Activated CD8-positive, alpha-beta memory T cell treated with anti-CD3 and anti-CD28 coated beads for 1 hour (primary cell): ENCODE measurements around the gene DNPH1.

Experiments
- DNase-seq, 2 donors: peaks; one replicate each; pipeline ENCODE4 v3.0.0-alpha.2; 2020; ENCODE audit warnings: low read depth in 1 of 2; ENCODE audit errors: extremely low read depth in 1 of 2

The DNPH1 gene, protein sequence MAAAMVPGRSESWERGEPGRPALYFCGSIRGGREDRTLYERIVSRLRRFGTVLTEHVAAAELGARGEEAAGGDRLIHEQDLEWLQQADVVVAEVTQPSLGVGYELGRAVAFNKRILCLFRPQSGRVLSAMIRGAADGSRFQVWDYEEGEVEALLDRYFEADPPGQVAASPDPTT

DNA sequence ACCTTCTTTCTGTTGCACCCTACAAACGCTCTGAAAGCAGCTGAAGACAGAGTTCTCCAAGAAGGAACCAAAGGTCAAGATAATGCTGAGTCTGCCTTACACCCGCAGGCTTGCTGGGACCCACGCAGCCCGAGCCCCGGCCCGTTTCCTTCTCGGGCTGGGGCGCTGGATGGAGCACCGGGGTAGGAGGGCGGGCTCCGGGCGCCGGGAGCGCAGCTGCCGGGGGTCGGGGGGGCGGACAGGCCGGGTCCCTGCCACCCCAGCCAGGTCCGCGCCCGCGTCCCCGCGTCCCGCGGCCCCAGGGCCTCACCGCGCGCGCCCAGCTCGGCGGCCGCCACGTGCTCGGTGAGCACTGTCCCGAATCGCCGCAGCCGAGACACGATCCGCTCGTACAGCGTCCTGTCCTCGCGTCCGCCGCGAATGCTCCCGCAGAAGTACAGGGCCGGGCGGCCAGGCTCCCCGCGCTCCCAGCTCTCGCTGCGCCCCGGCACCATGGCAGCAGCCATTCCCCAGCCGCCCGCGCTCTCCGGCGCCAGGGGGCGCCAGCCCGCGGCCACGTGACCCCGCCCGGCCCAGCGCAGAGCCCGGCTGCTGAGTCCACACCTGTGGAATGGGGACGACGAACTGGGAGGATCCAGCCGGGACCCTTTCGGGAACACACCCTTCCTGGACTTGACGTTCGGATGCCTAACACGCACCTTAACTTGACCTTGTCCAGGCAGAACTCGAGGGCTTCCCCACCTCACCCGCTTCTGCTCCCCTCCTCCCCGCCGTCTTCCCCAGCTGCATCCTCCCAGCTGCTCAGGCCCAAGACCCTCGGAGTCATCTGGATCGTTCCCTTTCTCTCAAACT, at the start of gene DNPH1:
TSS of gene DNPH1 (minus strand) at position 531 of the 852 bp plus-strand sequence. CDS start at position 506, 25 bp downstream.
- DNase-seq, result peak in 1 of 2 donors; percentile 71

DNA sequence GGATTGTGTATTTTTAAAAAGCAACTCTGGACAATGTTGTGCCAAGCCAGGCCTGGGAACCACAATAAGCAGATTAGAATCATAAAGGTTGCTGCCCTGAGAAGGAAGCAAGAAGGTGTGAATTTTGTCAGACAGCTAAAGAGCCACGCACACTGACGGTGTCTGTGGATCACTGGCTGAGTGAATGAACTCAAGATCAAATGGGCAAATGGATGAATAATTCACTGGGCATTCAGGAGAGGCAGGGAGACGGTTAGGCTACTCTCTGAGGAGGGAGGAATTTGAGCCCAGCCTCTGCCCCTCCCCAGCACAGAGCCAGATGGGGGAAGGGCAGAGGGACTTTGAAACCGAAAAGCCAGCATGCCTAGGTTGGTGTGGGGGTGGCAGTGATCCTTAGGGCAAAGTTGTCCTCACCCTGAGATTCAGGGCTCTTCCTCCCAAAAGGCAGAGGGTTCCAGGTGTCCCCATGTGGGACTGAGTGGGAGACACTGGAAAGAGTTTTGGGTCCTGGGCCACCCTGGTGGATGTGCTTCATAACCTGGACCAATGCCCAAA, 49.3 kb upstream of the DNPH1 start:
- no peak for DNase-seq

DNA sequence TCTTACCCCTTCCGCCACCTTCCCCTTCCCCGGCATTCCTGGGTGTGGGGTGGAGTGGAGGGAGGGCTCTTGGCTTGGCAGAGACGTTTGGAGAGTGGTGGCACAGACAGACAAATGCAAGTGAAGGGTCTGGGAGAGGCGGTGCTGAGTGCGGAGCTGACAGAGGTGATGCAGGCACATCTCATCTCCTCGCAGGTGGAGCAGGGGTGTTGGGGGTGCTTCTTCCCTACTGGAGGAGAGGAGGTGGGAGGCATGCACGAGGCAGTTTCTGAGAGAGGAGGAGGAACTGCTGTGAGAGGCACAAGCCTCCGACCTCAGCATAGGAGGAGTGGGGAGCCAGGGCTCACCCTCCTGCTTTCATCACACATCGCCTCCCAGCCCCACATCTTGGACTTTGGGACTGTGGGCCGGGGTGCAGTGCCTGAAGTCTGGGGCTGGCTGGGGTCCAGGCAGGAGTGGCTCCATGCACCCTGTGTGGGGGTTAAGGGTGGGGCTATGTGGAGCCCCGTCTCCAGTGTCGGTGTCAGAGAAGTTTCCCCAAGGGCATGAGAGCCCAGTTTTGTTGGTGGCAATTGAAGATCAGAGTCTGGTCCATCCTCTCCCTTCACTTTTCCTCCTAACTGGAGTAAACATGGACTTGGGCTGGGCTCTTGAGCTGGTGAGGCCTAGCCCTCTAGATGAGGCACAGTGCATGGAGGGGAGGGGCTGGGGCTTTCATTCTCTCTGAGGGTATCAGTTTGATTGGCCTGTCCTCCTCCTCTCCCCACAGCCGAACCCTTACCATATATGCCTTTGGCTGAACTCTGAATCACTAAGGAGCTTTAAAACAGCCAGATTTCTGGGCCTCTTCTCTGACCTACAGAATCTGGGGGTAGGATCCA, 48.6 kb upstream of the DNPH1 start:
- no peak for DNase-seq

DNA sequence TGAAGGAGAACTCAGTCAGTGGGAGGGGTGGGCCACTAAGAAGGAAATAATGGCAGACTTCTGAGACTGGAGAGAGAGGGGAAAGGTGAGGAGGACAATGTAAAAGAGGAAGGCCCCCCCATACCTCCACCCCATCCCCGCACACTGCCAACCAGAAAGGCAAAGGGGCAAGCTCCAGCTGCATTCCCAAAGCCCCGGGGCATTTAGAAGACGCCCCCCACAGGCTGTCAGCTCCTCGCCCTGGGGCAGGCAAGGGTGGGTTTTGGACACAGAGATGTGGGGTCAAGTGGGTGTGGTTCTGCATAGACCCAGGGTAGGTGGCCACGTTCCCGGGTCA, 48.0 kb upstream of the DNPH1 start:
- DNase-seq, result no peak

DNA sequence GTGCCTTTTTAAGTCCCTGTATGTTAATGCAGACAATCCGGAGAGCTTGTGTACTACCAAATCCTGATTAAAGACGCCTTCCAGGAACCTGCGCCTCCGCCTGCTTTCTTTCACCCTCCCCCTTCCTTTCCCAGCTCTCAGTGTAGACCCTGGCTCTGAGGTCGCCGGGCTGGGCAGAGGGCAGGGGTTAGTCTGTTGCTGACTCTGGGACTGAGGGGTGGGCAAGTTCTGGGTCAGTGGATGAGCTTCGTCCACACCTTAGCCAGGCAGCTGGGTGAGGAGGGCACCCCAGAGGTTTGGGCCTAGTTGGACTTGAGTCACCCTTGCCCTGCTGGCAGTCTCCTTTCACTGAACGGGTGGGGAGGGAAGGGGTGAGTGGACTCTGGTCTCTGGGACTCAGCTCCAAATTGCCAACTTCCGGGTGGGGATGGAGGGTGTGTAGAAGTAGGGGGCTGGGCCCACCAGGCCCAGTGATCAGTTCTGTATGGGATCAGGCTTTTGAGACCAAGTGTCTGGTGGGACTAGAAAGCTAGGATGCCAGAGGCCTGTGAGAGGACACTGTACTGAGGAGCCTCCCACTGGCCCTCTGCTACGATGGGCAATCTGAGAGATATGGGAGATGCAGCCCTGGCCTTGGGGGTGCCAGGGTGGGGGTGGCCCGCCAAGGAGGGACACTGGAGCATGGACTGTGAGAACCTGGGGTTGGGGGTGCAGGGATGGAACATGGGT, 47.5 kb upstream of the DNPH1 start:
- no peak for DNase-seq

DNA sequence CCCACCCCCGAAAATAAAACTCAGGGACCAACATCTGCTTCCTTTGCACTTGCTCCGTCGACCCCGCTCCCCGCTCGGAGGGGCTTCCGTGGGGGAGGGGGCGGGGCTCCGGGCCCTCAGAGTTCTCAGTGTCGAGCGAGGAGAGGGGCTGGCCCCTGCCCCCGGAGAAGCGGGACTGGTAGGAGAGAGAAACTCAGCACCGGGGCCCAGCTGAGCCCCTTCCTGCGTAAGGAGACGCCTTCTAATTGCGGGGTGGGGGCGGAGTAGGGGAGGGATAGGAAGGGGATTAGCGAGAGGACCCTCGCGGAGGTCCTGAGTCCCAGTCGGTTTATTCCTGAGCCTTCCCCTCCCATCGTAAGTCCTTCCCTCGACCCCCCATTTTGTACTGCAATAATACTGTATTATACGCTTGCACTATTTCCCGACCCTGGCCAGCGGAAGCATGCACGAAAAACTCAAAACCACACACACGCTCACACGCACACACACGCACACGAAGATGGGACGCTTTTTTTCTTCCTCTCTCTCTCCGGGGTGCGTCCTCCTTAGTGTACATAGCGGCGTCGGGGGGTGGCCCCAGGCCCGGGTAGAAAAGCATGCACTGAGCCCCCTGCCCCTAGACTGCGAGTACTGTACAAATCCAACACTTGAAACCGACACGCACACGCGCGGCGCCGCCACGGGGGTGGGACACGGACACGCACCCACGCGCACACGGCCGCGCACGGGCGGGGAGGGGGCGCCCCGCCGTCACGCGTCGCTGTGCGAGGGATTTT, 46.7 kb upstream of the DNPH1 start:
- DNase-seq, result no peak

DNA sequence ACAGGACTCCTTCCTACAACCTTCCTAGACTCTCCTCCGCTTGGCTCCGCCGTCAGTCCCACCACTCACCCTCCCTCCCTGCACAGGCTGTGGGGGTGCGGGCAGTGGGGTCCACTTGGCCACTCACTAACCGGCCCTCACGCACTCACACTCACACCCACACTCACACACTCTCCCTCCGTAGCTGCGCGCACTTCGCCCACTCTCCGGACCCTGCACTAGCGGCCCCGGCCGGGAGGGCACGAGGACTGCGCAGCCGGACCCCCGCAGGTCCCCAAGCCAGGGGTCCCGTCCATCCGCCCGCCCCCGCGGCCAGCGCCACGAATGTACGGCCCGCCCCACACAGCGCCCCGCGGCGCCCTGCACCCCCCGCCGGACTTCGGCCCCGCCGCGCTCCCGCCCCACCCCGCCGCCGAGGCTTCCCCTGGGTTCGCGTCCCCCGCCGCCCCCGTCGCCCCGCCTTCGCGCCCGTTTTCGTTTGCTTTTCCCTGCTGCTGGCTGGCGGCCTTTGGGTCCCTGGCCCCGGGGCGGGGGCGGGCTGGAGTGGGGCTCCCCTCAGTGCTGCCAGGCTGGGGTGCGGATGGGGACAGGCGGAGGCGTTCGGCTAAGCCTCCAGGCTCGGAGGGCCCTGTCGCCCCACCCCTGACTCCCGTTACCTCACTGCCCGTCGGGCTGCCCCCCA, 45.8 kb upstream of the DNPH1 start:
- DNase-seq, result no peak

DNA sequence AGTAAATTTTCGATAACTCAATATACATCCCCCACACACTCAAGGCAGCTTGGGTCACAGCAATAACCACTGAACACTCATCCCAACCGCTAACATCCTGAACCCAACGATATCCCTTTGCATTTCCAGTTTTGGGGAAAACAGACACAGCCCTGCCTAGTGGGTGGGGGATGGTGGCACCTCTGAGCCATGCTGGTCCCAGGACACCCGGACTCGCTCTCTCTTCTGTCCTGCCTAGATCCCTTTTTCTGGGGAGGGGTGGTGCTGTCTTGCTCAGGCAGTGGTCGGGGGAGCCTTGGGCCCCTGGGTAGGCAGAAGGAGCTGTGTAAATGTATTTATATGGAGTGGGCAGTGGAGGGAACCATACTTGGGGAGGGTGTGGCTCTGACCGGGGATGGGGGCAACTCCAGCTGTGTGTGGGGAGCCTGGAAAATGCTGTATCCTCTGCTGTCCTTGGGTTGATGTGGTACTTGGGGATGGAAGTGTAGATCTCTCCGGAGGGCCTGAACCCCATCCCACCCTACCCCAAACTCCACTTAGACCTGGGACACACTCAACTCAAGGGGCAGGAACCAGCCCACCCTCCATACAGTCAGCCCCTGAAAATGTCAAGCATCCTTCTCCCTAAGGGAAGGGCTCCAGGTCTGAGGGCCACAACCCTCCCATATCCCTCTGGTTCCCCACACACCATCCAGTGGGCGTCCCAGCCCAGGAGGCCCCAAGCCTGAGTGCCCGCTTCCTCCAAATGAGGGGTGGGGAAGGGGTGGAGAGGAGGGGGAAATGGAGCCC, 45.0 kb upstream of the DNPH1 start:
- DNase-seq, result no peak

DNA sequence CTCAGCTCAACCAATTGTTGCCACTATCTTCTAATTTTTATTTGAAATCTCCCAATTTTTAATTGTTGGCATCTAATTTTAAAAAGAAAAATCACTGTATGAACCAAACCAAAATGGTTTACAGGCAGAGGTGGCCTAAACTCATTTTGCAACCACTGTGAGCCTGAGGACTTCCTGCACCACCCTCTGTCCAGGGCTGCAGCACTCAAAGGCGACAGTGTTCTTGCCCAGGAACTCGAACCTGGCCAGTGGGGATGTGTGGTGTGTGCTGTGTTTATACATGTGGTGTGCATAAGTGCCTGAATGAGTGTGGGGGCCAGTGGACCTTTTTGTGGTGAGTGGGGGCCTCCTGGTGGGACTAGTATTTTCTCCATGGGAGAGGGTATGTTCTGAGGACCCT, 44.4 kb upstream of the DNPH1 start:
- DNase-seq, result no peak

DNA sequence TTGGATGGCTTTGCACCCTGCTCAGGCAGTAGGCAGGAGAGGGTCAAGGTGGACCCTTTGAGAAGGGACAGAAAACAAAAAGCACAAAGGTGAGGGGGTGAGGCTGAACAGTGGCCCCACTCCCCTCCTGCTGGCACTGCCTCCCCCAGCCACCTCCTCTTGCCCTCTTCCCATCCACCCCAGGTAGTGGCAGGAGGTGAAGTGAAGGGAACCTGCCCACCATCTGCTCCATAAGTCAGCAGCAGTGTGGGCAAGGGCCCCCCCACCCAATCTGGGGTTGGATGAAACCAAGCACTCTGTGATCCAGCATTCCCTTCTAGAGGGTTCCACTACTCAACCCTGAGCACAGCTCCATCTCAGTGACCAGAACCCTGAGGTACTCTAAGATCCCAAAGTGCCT, 42.7 kb upstream of the DNPH1 start:
- DNase-seq, result no peak

DNA sequence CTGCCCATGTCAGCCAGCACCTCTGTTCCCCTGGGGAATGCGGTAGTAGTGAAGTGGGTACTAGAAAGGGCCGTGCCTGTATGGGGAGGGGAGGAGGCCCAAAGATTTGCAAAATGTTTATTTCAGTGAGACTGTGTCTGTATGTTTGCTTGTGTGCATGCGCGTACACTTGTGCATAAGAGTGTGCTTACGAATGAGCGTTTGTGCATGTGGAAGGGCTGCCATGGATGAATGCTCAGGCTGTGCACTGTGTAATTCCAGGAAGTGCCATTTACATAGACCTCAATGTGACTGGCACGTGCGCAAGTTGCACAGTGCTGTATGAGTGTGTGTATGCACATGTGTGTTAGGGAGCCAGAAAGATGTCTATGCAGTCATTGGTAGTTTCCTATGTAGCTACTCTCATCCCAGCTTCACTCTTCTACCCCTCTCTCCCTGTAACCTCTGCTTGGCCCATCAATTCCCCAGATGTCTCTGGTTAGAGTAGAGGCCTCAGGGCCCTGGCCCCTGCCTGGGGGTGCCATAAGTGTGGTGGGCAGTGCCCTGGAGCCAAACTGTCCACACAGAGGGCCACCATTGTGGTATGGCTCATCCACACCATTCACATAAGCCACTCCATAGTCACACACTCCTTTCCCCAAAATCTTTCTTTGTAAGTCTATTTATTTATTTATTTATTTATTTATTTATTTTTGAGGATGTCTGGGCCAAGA, 42.0 kb upstream of the DNPH1 start:
- no peak for DNase-seq

DNA sequence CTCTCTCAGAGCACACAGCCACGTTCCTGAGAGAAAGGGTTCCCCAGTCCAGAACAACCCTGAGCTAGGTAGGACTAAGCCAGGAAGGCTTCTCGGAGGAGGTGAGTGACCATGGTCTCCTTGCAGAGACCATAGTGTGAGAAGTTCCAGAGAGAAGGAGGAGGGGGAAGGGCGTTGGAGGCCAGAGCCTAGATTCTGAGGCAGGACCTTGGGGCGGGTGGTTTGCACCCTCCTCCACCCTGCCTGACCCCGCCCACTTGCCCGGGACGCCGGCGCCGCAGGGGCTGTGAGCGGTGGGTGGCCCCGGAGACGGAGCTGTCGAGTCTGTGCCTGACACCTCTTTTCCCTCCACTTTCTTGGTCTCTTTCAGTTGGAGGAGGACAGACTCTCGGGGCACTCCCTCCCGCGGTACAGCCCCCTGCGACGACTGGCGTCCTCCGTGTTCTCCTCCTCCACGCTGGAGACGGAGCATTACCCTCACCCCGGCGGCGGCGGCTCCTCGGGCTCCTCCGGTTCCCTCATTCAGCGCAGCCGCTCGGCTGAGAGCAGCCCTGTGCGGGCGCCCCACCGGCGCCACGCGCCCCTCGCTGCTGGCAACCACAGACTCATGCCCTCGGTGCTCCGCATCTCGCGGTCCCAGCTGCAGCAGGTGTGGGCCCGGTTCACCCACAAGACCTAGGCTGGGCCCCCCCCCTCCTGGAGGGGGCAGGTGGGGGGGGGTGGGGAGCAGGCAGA, 40.2 kb upstream of the DNPH1 start:
- peak in 1 of 2 donors; percentile 22 for DNase-seq

DNA sequence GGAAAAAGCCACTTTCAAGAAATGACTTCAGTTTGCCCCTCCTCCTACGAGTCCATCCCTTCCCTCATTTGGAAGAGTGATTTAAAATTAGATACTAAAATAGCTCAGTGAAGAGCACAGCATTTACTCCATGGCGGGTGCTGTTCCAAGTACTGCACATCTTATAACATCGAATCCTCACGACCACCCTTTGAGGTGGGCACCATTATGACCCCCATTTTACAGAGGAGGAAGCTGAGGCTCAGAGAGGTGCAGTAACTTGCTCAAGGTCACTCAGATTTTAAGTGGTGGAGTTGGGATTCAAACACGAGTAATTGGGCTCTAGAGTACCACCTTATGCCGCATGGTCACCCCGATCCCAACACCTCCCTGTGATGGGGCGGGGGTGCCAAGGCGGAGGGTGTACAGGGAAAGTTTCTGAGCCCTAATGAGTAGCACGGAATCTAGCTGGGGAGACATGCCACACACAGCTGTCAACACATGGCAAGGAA, 39.5 kb upstream of the DNPH1 start:
- no peak for DNase-seq

DNA sequence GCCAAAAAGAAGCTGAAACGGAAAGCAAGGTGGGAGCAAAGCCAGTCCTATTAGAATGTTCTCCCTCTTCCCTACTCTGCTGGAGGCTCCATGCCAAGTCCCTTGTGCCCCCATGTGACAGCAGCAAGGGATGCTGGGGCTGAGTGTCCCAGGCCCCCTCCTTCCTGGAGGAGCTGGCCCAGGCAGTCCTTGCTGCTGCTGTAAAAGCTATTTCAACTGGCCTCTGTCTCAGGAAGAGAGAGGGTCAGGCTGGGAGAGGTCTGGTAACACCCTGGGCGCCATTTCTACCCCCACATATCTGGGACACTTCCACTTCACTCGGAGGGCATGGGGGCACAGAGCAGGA, 39.0 kb upstream of the DNPH1 start:
- no peak for DNase-seq

DNA sequence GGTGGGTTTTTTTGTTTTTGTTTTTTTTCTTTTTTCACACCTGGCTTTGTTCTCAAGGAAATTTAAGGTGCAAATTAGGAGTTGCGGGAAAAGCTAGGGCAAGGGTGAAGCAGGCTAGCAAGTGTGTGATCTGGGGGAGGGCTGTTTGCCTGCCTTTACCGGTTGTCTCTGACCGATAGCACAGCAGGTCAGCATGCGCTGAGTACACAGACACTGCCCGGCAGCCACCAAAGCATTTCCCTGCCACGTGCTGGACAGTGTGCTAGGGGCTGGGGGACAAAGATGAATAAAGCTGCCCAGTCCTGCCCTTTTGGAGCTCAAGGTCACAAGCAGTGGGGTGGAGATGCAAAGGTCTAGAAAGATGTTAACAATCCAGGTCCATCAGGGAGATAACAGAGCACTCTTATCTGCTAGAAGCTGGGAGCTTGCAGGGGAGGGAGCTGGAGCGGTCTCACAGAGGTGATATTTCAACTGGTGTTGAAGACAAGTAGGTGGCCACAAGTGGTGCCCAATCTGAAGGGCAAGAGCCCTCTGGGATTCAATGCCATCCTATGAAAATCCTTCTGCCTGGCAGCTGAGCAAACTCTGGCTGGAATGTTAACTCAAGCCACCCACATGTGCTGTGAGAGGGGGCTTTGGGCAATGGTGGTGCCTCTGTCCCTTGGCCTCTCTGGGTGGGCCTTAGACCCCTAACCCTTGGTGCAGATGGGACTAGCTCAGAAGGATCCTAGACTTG, 38.5 kb upstream of the DNPH1 start:
- no peak for DNase-seq

DNA sequence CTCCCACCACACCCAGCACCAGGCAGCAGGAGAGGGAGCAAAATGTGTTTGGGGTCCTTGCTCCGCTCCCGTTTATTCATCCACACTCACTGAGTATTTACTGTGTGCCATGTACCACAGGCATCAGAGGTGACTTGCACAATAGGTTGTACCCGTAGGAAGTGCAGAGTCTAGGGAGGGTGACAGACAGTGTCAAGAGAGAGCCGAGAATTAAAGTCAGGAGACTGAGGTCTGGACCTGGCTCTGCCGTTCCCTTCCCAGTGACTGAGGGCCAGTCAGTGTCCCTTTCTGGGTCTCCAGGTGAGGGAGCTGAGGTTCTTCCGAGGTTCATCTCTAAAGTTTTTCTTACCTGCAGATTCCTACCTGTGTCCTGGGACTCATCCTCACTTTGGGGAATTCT, 36.3 kb upstream of the DNPH1 start:
- no peak for DNase-seq
